Measurements from ENCODE around the gene USP48.
A peak's percentile ranks its signal among the peaks of the same experiment; 100 is the strongest.

USP48 gene

GRCh38 chr1:21669258-21670058 is 113.5 kb downstream of the USP48 start, which contains the start of gene RAP1GAP:
Gene RAP1GAP (minus strand): TSS chr1:21669357. CDS start chr1:21620032, 49,325 bp downstream.
- TF ChIP-seq CTCF (conservative IDR thresholded peaks at IDR 0.05), result no peak
- H3K27ac ChIP-seq, result peak within 1 kb of the TSS; percentile 88

- peak; percentile 7; the same call in 1 of the 2 replicates for TF ChIP-seq CTCF (conservative IDR thresholded peaks at IDR 0.05)
- H3K27ac ChIP-seq, result peak overlapping the region; percentile 88
These were observed 114.0 kb downstream of the USP48 start for GRCh38 chr1:21668951-21669257.

- peak overlapping the region; percentile 88 for H3K27ac ChIP-seq
These were observed 114.6 kb downstream of the USP48 start for GRCh38 chr1:21668232-21668950.

GRCh38 chr1:21667348-21668231 is 115.4 kb downstream of the USP48 start:
- TF ChIP-seq CTCF (conservative IDR thresholded peaks at IDR 0.05), result no peak
- peak overlapping the region; percentile 88 for H3K27ac ChIP-seq

More at GRCh38 chr1:21668232-21668950, 114.6 kb downstream of the USP48 start:
- peak; percentile 41 for TF ChIP-seq CTCF (conservative IDR thresholded peaks at IDR 0.05)

- TF ChIP-seq CTCF (conservative IDR thresholded peaks at IDR 0.05), result no peak
- H3K27ac ChIP-seq, result peak overlapping the region; percentile 88
These were observed 116.2 kb downstream of the USP48 start for GRCh38 chr1:21666576-21667320.

GRCh38 chr1:21665711-21666575 is 117.0 kb downstream of the USP48 start:
- H3K27ac ChIP-seq, result peak overlapping the region; percentile 88; the same call in 1 of the 2 replicates
- no peak for TF ChIP-seq CTCF (conservative IDR thresholded peaks at IDR 0.05)

Measured in VCaP (cell line).